ENCODE measurements around the gene CARS1.

CARS1 gene

DNA sequence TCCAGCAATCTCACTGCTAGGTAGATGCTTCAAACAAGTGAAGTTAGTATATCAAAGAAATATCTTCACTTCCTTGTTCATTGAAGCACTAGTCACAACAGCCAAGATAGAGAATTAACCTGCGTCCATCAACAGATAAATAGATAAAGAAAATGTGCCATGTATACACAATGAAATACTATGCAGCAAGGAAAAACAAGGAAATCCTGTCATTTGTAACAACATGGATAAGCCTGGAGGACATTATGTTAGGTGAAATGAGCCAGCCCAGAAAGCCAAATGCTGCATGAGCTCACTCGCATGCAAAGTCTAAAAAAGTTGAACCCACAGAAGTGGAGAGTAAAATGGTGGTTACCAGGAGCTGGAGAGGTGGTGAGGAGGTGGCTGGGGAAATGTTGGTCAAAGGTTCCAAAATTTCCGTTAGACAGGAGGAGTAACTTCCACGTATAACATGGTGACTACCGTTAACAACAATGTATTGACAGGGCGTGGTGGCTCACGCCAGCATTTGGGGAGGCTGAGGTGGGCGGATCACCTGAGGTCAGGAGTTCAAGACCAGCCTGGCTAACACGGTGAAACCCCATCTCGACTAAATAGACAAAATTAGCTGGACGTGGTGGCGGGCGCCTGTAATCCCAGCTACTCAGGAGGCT lies 23.6 kb upstream of the CARS1 start:
- Histone ChIP-seq H2BK5ac (ENCODE audit: low read depth, low read length, poor library complexity, severe bottlenecking) (no peak overlapping the region), H3K36me3 (ENCODE audit: control insufficient read depth in 1 of 2, insufficient read depth in 2 of 2, low read depth in 1 of 2, low read length in 2 of 2) (no peaks in the 10 kb centered on the region), H2BK12ac (ENCODE audit: low read length in 2 of 2) (no peak overlapping the region), H4K91ac (ENCODE audit: low read length) (no peak overlapping the region), H3K9ac (ENCODE audit: low read length) (no peak overlapping the region), H3K9me3 (ENCODE audit: control insufficient read depth, low read length) (no peaks in the 10 kb centered on the region), H3K27ac (ENCODE audit: low read length, poor library complexity, severe bottlenecking) (no peak overlapping the region), H3K14ac (ENCODE audit: low read length in 2 of 2) (no peak overlapping the region), H3K27me3 (ENCODE audit: control insufficient read depth in 1 of 2, insufficient read depth in 1 of 2, low read length in 2 of 2) (peaks cover 4 to 6% of the 10 kb centered on the region in 2 experiments), H3K79me1 (replicated peaks; ENCODE audit: low read length, poor library complexity, severe bottlenecking) (no peaks in the 10 kb centered on the region), H2AK5ac (ENCODE audit: low read length, severe bottlenecking) (no peak overlapping the region), H3K4me1 (ENCODE audit: control insufficient read depth, insufficient read depth, low read depth, low read length) (peaks cover 11% of the 10 kb centered on the region), H2BK120ac (ENCODE audit: low read depth, low read length) (no peak overlapping the region), H3K4me3 (ENCODE audit: insufficient read depth in 1 of 2, low read depth in 1 of 2, low read length in 2 of 2) (no peak overlapping the region), H4K8ac (ENCODE audit: low read length) (no peak overlapping the region), H3K4me2 (ENCODE audit: low read length, poor library complexity, severe bottlenecking) (no peak overlapping the region), H3K4ac (ENCODE audit: low read depth in 1 of 2, low read length in 2 of 2) (no peak overlapping the region), H3K23ac (ENCODE audit: low read length in 2 of 2) (no peak overlapping the region), H2AFZ (ENCODE audit: low read depth, low read length) (no peak overlapping the region), H3K18ac (ENCODE audit: low read depth in 1 of 2, low read length in 2 of 2) (no peak overlapping the region), H2BK15ac (ENCODE audit: low read depth, poor library complexity, severe bottlenecking) (no peak overlapping the region)
- DNase-seq: no peak
- 93% methylated on average over 12 of the region's 13 CpGs for WGBS

- Histone ChIP-seq H3K36me3 (ENCODE audit: control insufficient read depth in 1 of 2, insufficient read depth in 2 of 2, low read depth in 1 of 2, low read length in 2 of 2) (no peaks in the 10 kb centered on the region), H3K27me3 (ENCODE audit: control insufficient read depth in 1 of 2, insufficient read depth in 1 of 2, low read length in 2 of 2) (peaks cover 2 to 4% of the 10 kb centered on the region in 2 experiments), H2AK5ac (ENCODE audit: low read length, severe bottlenecking) (no peak overlapping the region), H3K4me1 (ENCODE audit: control insufficient read depth, insufficient read depth, low read depth, low read length) (peaks cover 13% of the 10 kb centered on the region), H3K27ac (ENCODE audit: low read length, poor library complexity, severe bottlenecking) (no peak overlapping the region), H3K4me3 (ENCODE audit: insufficient read depth in 1 of 2, low read depth in 1 of 2, low read length in 2 of 2) (no peak overlapping the region), H4K8ac (ENCODE audit: low read length) (no peak overlapping the region), H3K14ac (ENCODE audit: low read length in 2 of 2) (no peak overlapping the region), H2AFZ (ENCODE audit: low read depth, low read length) (no peak overlapping the region), H3K23ac (ENCODE audit: low read length in 2 of 2) (no peak overlapping the region), H2BK5ac (ENCODE audit: low read depth, low read length, poor library complexity, severe bottlenecking) (no peak overlapping the region), H4K91ac (ENCODE audit: low read length) (no peak overlapping the region), H3K18ac (ENCODE audit: low read depth in 1 of 2, low read length in 2 of 2) (no peak overlapping the region), H3K9ac (ENCODE audit: low read length) (no peak overlapping the region), H3K9me3 (ENCODE audit: control insufficient read depth, low read length) (no peaks in the 10 kb centered on the region), H2BK15ac (ENCODE audit: low read depth, poor library complexity, severe bottlenecking) (no peak overlapping the region), H3K4me2 (ENCODE audit: low read length, poor library complexity, severe bottlenecking) (no peak overlapping the region), H3K79me1 (replicated peaks; ENCODE audit: low read length, poor library complexity, severe bottlenecking) (no peaks in the 10 kb centered on the region), H3K4ac (ENCODE audit: low read depth in 1 of 2, low read length in 2 of 2) (no peak overlapping the region), H2BK12ac (ENCODE audit: low read length in 2 of 2) (no peak overlapping the region), H2BK120ac (ENCODE audit: low read depth, low read length) (no peak overlapping the region)
- no peak for DNase-seq
- WGBS: no CpG with 5 or more reads among the region's 1 CpG
Measured at GRCh38 chr11:3080104-3080503, 22.9 kb upstream of the CARS1 start.

- Histone ChIP-seq H2BK15ac (ENCODE audit: low read depth, poor library complexity, severe bottlenecking) (no peak overlapping the region), H3K9ac (ENCODE audit: low read length) (no peak overlapping the region), H2BK120ac (ENCODE audit: low read depth, low read length) (no peak overlapping the region), H3K27me3 (ENCODE audit: control insufficient read depth in 1 of 2, insufficient read depth in 1 of 2, low read length in 2 of 2) (no peaks in the 10 kb centered on the region), H2BK12ac (ENCODE audit: low read length in 2 of 2) (no peak overlapping the region), H3K18ac (ENCODE audit: low read depth in 1 of 2, low read length in 2 of 2) (no peak overlapping the region), H2BK5ac (ENCODE audit: low read depth, low read length, poor library complexity, severe bottlenecking) (no peak overlapping the region), H4K91ac (ENCODE audit: low read length) (no peak overlapping the region), H4K8ac (ENCODE audit: low read length) (no peak overlapping the region), H3K4me1 (ENCODE audit: control insufficient read depth, insufficient read depth, low read depth, low read length) (peaks cover 22% of the 10 kb centered on the region), H3K4me2 (ENCODE audit: low read length, poor library complexity, severe bottlenecking) (no peak overlapping the region), H3K4me3 (ENCODE audit: insufficient read depth in 1 of 2, low read depth in 1 of 2, low read length in 2 of 2) (no peak overlapping the region), H3K14ac (ENCODE audit: low read length in 2 of 2) (no peak overlapping the region), H3K27ac (ENCODE audit: low read length, poor library complexity, severe bottlenecking) (peak overlapping the region; percentile 9), H3K23ac (ENCODE audit: low read length in 2 of 2) (no peak overlapping the region), H3K36me3 (ENCODE audit: control insufficient read depth in 1 of 2, insufficient read depth in 2 of 2, low read depth in 1 of 2, low read length in 2 of 2) (no peaks in the 10 kb centered on the region), H3K9me3 (ENCODE audit: control insufficient read depth, low read length) (no peaks in the 10 kb centered on the region), H2AK5ac (ENCODE audit: low read length, severe bottlenecking) (peak overlapping the region; percentile 21), H3K79me1 (replicated peaks; ENCODE audit: low read length, poor library complexity, severe bottlenecking) (no peaks in the 10 kb centered on the region), H2AFZ (ENCODE audit: low read depth, low read length) (no peak overlapping the region), H3K4ac (ENCODE audit: low read depth in 1 of 2, low read length in 2 of 2) (no peak overlapping the region)
- 89% methylated on average over 16 of the region's 16 CpGs for WGBS
- DNase-seq: no peak
Measured at GRCh38 chr11:3077846-3078440, 20.7 kb upstream of the CARS1 start.

DNA sequence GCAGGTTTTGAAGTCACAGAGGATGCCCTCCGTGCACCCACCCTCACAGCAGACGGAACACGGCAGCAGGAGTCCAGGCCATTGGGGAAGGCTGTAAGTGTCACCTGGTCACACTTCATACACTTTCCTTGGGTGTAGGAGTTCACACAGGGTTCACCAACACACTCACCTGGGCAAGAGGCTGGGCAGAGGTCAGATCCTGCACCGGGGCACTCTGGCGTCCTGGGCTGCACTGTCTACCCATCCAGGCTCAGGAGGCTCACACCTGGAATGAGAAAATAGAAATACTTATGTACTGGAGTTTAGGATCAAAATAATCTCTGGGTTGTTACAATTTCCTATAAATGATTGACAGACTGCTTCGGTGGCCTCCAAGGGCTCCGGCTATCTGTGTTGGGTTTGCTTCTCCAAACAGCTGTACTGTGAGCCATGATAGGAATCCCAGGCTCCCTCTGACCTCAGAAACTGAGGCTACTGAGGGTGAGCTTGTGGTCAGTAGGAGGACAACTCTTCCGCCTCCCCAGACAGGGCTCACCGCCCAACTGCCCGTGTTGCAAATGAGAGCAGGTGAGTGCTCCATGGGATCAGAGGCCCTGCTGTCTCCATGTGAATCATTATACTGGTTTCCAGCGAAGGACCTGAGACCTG lies 20.1 kb upstream of the CARS1 start:
- no peak overlapping the region for H3K4me2 ChIP-seq (ENCODE audit: low read length, poor library complexity, severe bottlenecking)
- H3K18ac ChIP-seq (ENCODE audit: low read depth in 1 of 2, low read length in 2 of 2): no peak overlapping the region
- WGBS: 93% methylated on average over 11 of the region's 11 CpGs
- H3K79me1 ChIP-seq (replicated peaks; ENCODE audit: low read length, poor library complexity, severe bottlenecking): no peaks in the 10 kb centered on the region
- no peaks in the 10 kb centered on the region for H3K27me3 ChIP-seq (ENCODE audit: control insufficient read depth in 1 of 2, insufficient read depth in 1 of 2, low read length in 2 of 2)
- H3K9ac ChIP-seq (ENCODE audit: low read length): no peak overlapping the region
- H3K9me3 ChIP-seq (ENCODE audit: control insufficient read depth, low read length): no peaks in the 10 kb centered on the region
- no peak overlapping the region for H3K14ac ChIP-seq (ENCODE audit: low read length in 2 of 2)
- H4K91ac ChIP-seq (ENCODE audit: low read length): no peak overlapping the region
- H3K27ac ChIP-seq (ENCODE audit: low read length, poor library complexity, severe bottlenecking): peak overlapping the region; percentile 9
- H3K23ac ChIP-seq (ENCODE audit: low read length in 2 of 2): no peak overlapping the region
- H2BK12ac ChIP-seq (ENCODE audit: low read length in 2 of 2): no peak overlapping the region
- H4K8ac ChIP-seq (ENCODE audit: low read length): peak overlapping the region; percentile 57
- no peaks in the 10 kb centered on the region for H3K36me3 ChIP-seq (ENCODE audit: control insufficient read depth in 1 of 2, insufficient read depth in 2 of 2, low read depth in 1 of 2, low read length in 2 of 2)
- H3K4me1 ChIP-seq (ENCODE audit: control insufficient read depth, insufficient read depth, low read depth, low read length): peaks cover 24% of the 10 kb centered on the region
- H2BK5ac ChIP-seq (ENCODE audit: low read depth, low read length, poor library complexity, severe bottlenecking): no peak overlapping the region
- no peak for DNase-seq
- no peak overlapping the region for H3K4ac ChIP-seq (ENCODE audit: low read depth in 1 of 2, low read length in 2 of 2)
- H2BK120ac ChIP-seq (ENCODE audit: low read depth, low read length): no peak overlapping the region
- H2AFZ ChIP-seq (ENCODE audit: low read depth, low read length): no peak overlapping the region
- H2BK15ac ChIP-seq (ENCODE audit: low read depth, poor library complexity, severe bottlenecking): no peak overlapping the region
- H3K4me3 ChIP-seq (ENCODE audit: insufficient read depth in 1 of 2, low read depth in 1 of 2, low read length in 2 of 2): no peak overlapping the region
- peak overlapping the region; percentile 64 for H2AK5ac ChIP-seq (ENCODE audit: low read length, severe bottlenecking)

Measured in mesenchymal stem cell (in vitro differentiated cells and primary cell).